Raji (cell line): ENCODE results near the gene SH3RF3.

ENCODE experiments used
- POLR2A ChIP-seq: IDR thresholded peaks from 2 replicates; pipeline ENCODE4 v1.6.1; 2011; ENCODE audit warnings: low read depth, low read length, control low read depth; ENCODE audit not compliant: insufficient read depth

SH3RF3 gene

DNA sequence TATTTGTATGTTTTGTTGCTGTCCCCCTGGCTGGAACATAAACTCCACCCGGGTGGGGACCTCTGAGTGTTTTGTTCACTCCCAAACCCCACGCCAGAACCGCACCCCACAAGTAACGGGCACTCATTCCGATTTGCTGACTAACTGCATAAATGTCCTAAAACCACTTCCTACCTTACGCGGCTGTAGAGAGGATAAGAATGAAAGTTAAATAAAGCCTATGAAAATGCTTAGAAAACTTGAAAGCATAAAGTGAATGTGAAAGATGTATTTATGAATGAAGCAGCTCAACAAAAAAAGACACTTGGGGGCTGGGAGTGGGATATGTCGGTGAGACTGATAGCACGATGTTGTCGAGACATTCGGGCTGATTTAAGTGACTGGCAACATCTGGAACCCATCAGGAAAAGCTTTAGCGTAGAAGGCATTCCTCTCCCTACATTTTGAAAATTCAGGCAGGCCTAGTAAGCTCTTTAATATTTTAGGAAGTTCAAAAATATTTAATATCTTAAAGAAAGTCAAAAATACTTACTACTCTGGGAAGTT lies 206.7 kb downstream of the SH3RF3 start:
- no peak for TF ChIP-seq POLR2A

DNA sequence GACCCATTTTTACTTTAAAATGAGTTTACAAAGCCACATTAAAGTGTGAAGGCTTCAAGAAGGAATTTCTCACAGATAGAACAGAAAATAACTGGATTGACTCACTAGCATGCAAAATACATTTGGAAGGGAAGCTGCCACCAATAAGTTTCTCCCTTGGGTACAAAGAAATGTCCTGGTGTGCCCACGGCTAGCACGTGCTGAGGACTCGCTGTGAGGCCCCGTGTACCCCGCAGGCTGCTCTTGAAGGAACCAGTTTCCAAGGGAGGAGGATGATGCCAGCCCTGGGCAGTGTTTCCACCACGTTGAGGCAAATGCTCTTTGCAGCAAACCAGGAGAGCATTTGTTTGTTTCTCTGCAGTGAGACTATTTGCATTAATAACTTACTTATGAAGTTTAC lies 207.3 kb downstream of the SH3RF3 start:
- TF ChIP-seq POLR2A: no peak

DNA sequence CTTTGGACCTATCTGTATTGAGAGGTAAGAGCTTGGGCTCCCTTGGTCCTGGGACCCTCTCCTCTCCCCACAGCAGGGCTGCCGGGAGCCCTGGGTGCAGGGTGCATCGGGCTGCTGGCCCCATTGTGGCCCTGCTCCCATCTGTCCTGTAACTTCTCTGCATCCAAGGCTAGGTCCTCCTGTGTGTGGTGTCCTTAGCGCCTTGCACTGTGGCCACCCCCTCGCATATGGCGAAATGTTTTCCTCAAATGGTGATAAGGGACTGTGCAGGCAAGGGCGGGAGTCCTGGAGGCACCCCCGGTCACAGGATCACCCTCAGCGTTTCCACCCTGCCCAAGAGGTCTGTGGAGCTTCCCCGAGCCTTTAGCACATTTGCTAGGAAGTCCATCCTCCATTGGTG lies 208.2 kb downstream of the SH3RF3 start:
- TF ChIP-seq POLR2A: no peak

DNA sequence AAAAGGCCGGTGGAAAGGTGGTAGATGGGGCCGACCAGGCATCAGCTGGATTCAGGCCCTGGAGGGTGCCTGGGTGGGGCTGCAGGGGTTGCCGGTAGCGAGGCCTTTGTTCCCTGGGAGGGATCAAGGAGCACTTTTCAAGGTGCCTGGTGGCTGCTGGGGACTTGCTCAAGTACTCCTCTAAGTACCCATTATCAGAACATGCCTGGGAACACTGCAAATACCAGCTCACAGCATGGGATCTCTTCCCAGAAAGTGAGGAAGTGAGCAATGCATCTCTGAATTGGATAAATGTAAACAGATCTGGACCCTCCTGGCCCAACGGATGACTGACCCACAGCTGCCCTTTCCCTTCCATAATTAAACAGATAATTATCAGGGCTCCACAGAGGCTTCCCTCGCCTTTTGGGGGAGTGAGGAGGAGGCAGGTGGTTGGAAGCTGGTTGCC lies 210.5 kb downstream of the SH3RF3 start:
- no peak for TF ChIP-seq POLR2A

DNA sequence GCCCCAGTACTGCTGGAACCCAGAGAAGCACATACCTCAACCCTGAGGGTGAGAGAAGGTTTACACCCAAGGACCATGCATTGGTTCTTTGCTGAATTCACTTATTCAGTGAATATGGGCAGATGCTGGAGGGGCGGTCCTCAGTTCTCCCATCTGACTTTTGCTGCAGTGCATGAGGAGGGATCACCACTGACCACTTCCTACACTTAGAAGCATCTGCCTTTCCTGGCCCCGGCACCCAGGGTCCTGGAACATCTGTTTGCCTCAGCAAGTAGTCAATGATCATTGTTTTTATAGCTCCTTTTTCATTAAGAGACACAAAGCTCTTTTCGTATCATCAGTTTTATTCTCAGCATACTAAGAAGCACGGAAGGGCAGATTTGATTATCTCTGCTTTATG lies 211.4 kb downstream of the SH3RF3 start:
- no peak for TF ChIP-seq POLR2A

DNA sequence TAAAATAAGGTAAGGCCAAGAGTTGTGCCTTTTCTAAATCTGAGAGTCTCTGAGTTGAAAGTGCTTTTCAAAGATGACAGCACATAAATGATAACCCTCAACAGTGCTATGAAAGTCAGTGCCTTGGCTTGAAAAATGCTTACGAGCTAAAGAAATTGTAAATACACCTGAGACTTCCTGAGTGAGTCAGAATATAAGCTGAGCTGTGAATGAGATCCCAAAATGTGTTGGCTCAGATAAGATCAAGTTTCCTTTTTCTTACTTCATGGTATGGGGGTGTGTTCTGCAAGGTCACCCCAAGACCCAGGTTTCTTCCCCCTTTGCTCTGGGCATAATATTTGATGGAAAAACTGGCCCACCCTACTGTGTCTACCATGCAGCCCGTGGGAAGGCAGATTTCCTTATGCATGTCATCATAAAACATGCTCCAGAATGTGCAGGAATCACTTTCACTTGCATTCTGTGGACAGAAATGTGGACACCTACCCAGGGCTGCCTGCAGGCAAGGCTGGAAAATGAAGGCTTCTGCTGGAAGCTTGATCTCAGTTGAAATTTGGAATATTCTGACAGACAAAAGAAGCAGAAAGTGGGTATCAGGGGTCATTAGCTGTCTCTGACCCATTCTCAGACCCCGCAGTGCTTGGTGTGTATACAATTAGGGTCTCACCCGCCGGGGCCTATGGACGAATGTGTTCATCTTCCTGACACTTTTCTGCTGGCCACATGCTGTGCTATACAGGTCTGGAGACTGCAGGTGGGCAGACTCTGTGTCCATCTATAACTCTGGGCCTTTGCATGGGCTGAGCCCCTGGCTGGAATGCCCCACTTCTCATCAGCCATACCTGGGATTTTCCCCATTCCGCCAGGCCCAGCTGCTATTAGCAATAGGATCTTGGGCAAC lies 212.6 kb downstream of the SH3RF3 start:
- no peak for TF ChIP-seq POLR2A

DNA sequence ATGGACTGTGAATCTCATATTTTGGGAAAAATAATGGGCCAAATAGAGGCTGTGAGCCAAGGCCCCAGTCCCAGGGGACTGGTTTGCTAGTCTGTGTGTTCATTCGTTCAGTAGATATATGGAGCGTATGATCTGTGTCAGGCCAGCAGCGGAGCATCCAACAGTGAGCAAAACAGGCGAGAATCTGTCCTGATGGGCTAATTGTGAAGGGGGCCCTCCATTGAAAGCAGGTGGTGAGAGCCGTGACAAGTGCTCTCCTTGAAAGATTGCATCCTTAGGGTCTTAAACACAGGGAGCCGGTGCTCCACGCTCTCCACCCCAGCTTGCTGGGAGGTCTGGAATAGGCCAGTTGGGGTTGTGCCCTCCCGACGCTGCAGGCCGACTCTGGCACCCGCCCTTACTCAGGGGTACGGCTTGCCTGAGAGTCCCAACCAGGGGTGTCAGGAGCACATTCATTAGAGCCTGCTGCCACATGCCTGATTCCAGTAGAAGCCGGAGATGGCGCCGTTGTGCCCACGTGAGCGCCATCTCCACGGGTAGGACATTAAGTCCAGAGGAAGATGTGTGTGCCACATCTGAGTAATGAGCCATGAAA lies 213.3 kb downstream of the SH3RF3 start:
- TF ChIP-seq POLR2A: no peak

DNA sequence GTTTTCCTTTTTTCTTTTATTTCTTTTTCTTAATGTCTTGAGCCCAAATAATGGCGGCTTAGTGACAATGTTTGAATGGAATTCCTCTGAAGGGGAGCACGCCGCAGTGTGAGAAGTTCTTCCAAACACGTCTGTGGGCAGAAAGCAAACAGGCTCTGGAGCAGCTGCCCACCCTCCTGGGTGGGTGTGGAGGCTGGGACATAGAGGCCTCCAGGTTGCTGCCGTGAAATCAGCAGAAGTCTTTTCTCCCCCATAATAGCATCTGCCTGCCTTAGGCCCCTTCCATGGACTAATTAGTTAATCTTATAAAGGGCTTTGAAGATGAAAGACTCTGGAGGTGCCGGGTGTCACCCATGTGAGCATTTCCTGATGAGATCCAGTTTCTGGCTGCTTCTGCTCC lies 213.9 kb downstream of the SH3RF3 start:
- no peak for TF ChIP-seq POLR2A

DNA sequence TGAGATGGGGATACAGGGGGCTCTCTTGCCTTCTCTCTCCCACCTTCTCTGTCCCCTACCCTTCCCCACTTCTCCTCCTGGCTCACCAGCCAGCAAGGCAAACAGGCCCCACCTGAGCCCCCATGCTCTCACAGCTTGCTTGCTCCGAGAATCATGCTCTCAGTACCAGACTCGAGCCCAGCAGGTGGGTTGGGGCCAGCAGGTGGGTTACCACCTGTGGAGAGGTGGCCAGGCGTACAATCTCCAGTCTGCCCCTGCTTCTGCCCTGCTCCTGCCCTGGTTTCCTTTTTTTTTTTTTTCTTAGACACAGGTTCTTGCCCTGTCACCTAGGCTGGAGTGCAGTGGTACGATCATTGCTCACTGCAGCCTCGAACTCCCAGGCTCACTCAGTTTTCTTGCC lies 214.5 kb downstream of the SH3RF3 start:
- TF ChIP-seq POLR2A: no peak

DNA sequence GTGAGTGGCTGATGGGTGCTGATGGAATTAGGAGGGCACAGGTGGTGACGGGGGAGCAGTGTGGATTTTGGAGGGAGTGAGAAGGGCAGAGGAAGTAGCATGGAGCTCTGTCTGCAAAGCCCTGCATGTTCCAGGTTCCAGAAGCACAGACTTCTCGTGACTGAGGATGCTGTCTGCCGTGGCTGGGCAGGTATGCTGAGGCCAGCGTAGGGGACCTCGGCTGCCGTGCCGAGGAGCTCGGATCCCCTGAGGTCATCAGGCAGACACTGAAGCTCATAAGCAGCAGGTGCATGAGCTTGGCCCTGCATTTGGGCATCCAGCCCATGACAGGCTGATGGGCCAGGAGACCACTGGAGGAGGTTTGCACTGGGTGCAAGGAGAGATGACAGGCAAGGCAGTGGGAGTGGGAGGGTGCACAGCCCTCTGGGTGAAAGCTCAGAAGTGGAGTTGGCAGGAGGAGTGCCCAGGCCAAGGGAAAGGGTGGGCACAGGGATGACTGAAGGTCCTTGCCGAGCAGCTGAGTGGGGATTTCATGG lies 215.3 kb downstream of the SH3RF3 start:
- no peak for TF ChIP-seq POLR2A

DNA sequence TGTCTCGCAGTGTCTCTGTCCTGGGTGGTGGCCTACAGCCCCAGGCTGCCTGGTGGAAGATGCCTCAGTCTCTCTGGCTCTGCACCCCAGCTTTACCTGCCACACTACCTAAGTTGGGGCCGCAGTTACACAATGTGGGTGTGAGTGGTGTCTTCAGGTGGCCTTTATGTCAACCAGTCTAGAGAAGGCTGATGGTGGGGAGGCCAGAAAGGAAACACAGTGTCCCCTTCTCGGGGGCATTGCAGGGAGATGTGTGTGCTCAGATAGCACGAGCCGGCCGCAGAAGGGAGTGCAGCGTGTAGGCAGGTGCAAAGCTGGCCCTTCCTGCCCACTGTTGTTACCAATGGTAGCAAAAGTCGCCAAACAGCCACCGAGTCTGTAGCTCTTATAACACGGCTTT lies 216.1 kb downstream of the SH3RF3 start:
- TF ChIP-seq POLR2A: no peak

DNA sequence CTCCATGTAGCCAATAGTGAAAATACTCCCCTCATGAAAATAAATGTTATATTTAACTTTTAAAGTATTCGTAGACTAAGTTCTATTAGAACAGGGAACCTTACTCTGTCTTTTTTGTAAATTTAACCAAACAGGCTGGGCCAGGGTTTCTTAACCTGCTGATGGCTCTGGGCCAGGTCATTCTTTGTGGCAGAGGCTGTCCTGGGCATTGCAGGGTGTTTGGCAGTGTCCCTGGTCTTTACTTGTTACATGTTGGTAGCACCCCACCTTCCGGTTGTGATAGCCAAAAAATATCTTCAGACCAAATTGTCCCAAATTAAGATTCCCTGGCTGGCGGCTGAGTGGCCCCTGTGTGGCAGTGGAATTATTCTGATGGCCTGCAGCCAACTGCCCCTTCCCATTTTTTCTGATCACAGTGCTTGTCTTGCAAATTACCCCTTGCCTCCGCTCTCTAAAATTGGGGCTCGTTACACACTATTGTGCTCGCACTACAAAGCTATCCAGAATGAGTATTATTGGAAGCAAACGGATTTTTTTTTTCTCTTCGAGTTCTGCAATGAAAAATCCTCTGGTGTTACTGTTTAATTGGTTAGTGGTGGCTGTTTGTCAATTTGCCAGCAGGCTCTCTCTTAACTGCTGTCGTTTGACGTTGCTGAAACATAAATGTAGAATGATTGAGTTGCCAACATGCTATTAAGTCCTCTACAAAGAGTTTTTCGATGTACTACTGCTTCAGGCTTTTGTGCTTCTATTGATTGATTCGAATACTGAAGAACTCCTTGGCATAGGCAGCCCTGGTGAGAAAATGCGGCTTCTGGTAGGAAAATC lies 216.9 kb downstream of the SH3RF3 start:
- no peak for TF ChIP-seq POLR2A

DNA sequence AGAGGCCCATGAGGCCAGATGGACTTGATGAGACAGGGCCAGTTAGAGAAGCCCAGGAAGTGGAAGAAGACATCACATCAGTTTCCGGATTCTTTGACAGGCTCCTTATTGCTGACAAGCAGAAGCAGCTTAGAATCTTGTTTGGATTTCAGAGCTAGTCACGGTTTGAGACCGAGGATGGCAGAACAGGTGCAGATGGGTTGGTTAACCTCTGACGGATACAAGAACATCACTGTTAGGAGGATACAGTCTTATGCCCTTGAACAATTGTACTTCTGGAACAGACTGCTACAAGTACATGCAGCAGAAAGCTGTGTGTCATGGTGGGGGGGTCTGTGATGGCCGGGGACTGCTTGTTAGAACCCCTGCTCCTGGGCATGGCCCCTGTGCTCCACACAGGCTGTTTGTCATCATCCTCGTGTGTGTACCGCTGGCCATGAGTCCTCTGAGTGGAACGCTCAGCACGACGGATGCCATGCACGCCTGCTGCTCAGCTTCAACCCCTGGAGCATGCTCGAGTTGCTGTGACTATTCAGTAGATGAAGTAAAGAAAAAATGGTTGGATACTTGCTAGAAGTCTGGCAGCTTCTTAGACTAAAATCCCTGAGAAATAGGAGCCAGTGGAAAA lies 217.7 kb downstream of the SH3RF3 start:
- no peak for TF ChIP-seq POLR2A

DNA sequence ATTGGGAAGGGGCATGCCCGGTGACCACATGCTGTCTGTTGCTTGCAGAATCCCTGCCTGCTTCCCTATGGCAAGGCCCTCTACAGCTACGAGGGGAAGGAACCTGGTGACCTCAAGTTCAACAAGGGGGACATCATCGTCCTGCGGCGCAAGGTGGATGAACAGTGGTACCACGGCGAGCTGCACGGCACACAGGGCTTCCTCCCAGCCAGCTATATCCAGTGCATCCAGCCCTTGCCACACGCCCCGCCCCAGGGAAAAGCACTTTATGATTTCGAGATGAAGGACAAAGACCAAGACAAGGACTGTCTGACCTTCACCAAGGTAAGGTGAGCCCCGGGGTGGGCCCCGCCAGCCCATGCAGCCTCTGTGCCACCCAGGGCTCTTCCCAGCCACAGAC lies 218.6 kb downstream of the SH3RF3 start:
- TF ChIP-seq POLR2A: no peak

DNA sequence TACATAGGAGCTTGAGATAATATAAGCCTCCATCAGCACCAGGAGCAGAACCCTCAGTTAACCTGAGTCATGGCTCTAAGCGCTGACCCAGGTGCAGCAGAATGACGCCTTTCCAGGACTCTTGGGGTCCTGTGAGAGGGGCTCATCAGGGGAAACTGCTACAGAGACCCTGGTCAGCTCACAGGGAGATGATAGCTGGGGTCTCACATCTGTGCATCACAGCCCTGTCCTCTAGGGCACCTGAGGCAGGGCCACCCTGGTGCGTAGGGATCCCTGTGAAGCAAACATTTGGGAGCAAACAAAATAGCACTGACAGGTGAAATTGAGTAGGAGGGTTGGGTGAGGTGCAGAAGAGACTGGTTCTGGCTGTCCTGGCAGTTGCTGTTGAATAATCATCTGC lies 219.2 kb downstream of the SH3RF3 start:
- no peak for TF ChIP-seq POLR2A
